Activated T-helper 17 cell treated with anti-CD3 and anti-CD28 coated beads, Interleukin-2, amount 50 U/mL, for 72 hours (primary cell): ENCODE results near the gene RASA4B. TPM values are rescaled to one million over a fixed set of nuclear protein-coding genes. Genes with fewer than 3 reads are reported as not detected.
"Not testable (repeated sequence)": the region's sequence is repeated elsewhere in the genome, so short reads cannot be mapped to it uniquely, and the experiment has no call there.

Experiments used
- ATAC-seq: fragments of 150-1000 bp; cut with Tn5 transposase; replicated peaks from 2 replicates; pipeline ENCODE4 v1.10.0; 2021; ENCODE audit warnings: mild to moderate bottlenecking, moderate library complexity
- H3K27ac Mint-ChIP-seq: one replicate; pipeline ENCODE4 v1.8.0; 2022; ENCODE audit warnings: mixed read lengths
- H3K27me3 Mint-ChIP-seq: one replicate; pipeline ENCODE4 v1.8.0; 2022; ENCODE audit warnings: mixed read lengths
- H3K36me3 Mint-ChIP-seq: one replicate; pipeline ENCODE4 v1.8.0; 2022; ENCODE audit warnings: low read depth, mild to moderate bottlenecking, mixed read lengths
- H3K4me1 Mint-ChIP-seq: one replicate; pipeline ENCODE4 v1.8.0; 2022; ENCODE audit warnings: mixed read lengths
- H3K4me3 Mint-ChIP-seq: one replicate; pipeline ENCODE4 v1.8.0; 2022; ENCODE audit warnings: mild to moderate bottlenecking, mixed read lengths
- H3K9me3 Mint-ChIP-seq: one replicate; pipeline ENCODE4 v1.8.0; 2022; ENCODE audit warnings: mixed read lengths
- total RNA-seq, 2 donors: library from RNA; stranded (reverse); gene quantifications; one replicate each; pipeline ENCODE4 v1.2.3, GENCODE V29; 2022

RASA4B gene
- 10 to 100 TPM; 14.1 to 23.3 TPM for total RNA-seq

DNA sequence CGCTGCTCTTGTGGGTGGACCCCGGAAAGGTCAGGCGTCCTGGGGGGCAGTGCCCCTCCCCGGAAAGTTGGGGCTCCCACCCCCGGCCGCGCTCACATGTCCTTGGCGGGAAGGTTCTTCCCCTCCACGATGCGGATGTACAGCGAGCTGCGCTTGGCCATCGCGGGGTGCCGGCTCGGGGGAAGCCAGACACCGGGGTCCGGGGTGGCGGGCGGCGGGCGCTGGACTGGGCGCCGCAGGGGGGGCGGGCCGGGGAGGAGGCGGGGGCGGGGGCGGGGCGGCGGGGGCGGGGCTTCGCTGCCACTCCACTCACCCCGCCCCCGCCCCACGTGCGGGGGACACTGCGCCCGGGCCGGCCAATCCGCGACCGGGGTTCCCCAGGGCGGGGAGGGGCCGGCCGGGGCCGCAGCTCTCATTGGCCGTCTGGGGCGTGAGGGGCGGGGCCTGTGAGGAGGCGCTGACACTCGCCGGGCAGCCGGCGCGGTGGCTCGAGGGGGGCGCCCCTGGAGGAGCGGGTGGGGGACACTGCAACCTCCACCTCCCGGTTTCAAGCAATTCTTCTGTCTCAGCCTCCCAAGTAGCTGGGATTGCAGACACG, at the start of gene RASA4B:
Gene RASA4B, minus strand, starts transcription at position 228 of the 598 bp plus-strand sequence. Its CDS starts 67 bp downstream, at position 161.
- not testable (repeated sequence) for H3K27me3 Mint-ChIP-seq, H3K4me1 Mint-ChIP-seq, H3K36me3 Mint-ChIP-seq, H3K27ac Mint-ChIP-seq, H3K9me3 Mint-ChIP-seq
- H3K4me3 Mint-ChIP-seq, result peak within 1 kb of the TSS; percentile 46
- ATAC-seq, result peak; percentile 92

DNA sequence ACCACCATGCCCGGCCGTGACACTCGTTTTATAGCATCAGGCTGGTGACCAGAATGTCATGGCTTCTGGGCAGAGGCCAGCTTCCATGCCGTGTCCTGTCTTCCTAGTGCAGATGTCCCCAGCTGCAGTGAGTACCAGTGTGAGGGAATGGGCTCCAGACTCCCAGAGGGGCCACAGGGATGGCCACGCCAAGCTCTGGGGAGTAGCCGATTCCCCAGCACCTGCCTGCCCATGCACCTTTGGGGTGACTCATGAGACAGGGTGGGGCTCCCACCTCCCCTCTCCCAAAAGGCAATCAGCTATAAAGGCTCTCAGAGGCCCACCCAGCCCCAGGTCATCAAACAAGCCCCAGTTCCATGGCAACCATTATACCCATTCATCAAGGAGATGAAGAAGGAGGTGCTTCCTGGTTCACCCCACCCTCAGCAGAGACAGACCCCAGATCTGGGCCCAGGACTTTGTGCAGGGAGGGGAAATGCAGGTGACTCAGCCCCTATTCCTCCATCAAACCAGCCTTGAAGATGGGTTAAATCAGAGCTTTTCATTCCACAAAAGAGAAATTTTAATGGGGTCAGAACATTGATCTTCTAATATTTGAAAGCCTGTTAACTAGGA, 33.3 kb upstream of the RASA4B start, which contains the start of gene SPDYE2:
Gene SPDYE2, plus strand, starts transcription at position 419 of the 615 bp plus-strand sequence. CDS start 2,030 bp downstream, outside the sequence.
- not testable (repeated sequence) for H3K9me3 Mint-ChIP-seq, H3K4me3 Mint-ChIP-seq, H3K27ac Mint-ChIP-seq, H3K4me1 Mint-ChIP-seq, H3K27me3 Mint-ChIP-seq, H3K36me3 Mint-ChIP-seq, ATAC-seq

DNA sequence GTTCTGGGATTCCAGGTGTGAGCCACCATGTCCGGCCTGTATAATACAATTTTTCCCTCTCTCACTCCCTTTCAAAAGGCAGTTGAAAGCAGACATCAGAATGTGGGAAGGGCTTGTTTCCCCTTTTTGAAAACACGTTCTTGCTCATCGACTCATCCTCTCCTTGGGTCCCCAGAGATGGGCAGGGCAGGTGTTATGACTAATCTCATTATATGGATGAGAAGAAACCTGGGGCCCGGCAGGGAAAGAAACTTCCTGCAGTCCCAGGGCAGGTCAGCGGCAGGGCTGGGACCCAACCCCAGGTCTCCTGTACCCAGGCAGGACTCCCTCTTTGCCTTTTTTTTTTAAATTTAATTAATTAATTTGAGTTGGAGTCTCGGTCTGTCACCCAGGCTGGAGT, 28.8 kb upstream of the RASA4B start:
- H3K36me3 Mint-ChIP-seq, H3K4me3 Mint-ChIP-seq, H3K27ac Mint-ChIP-seq, H3K27me3 Mint-ChIP-seq, H3K4me1 Mint-ChIP-seq, H3K9me3 Mint-ChIP-seq: not testable (repeated sequence)
- ATAC-seq, result peak; percentile 69

DNA sequence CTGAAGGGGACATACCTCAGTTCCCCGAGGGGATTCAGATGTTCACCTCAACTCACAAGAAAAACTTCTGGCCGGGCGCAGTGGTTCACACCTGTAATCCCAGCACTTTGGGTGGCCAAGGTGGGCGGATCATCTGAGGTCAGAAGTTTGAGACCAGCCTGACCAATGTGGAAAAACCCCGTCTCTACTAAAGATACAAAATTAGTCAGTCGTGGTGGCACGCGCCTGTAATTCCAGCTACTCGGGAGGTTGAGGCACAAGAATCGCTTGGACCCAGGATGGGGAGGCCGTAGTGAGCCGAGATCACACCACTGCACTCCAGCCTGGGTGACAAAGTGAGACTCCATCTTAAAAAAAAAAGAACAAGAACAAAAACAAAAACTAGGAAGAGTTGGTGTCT, 27.7 kb upstream of the RASA4B start:
- peak; percentile 20 for ATAC-seq
- H3K9me3 Mint-ChIP-seq, H3K4me1 Mint-ChIP-seq, H3K27ac Mint-ChIP-seq, H3K27me3 Mint-ChIP-seq, H3K4me3 Mint-ChIP-seq, H3K36me3 Mint-ChIP-seq: not testable (repeated sequence)

DNA sequence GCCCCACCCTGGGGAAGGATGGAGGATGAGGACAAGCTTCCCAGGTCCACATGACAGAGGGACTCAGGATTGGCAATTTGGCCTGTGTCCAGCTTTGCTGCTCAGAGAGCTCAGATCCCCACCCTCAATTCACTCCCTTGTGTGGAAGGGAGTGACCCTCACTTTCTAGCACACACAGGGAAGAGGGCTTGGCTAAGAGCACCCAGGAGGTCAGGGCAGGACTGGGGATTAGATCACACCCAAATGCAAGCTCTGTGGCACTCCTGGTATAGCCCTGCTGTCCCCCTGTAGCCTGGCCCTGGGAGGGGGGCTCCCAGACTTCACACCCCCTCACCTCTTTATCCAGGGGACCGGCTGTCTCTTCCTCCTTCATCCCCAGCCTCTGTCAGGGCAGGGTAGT, 26.8 kb upstream of the RASA4B start:
- not testable (repeated sequence) for H3K36me3 Mint-ChIP-seq, H3K4me1 Mint-ChIP-seq, ATAC-seq, H3K27me3 Mint-ChIP-seq, H3K9me3 Mint-ChIP-seq, H3K27ac Mint-ChIP-seq, H3K4me3 Mint-ChIP-seq

DNA sequence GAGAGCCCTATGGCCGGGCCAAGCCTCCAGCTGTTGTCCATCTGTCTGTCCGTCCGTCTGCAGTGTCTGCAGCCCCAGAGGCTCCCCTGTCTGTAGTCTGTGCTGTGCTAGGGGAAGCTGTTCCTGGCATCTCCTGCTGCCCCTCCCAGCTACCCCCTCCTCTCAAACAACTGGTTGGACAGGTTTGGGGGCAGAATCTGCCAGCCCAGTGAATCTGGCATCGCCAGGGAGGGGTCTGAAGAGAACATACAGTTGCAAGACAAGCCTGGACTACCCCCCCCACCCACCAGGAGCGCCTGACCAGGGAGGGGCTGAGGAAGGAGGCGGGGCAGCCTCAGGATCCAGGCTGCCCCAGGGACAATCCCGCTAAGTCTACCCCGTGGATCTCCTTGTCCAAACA, 26.0 kb upstream of the RASA4B start, which contains the start of gene UPK3BL2:
Gene UPK3BL2, minus strand, starts transcription at position 101 of the 400 bp plus-strand sequence. Its CDS starts 60 bp downstream, at position 41.
- H3K4me1 Mint-ChIP-seq, H3K27ac Mint-ChIP-seq, H3K9me3 Mint-ChIP-seq, H3K27me3 Mint-ChIP-seq, ATAC-seq, H3K36me3 Mint-ChIP-seq, H3K4me3 Mint-ChIP-seq: not testable (repeated sequence)

DNA sequence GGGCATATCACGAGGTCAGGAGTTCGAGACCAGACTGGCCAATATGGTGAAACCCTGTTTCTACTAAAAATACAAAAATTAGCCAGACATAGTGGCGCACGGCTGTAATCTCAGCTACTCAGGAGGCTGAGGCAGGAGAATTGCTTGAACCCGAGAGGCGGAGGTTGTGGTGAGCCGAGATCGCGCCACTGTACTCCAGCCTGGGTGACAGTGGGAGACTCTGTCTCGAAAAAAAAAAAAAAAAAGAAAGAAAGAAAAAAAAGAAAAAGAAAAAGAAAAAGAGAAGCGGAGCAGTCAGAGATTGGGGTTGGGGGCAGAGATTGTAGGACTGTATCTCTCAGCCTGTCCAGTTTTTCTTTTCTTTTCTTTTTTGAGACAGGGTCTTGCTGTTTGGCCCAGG, 25.2 kb upstream of the RASA4B start:
- not testable (repeated sequence) for H3K27me3 Mint-ChIP-seq, ATAC-seq

DNA sequence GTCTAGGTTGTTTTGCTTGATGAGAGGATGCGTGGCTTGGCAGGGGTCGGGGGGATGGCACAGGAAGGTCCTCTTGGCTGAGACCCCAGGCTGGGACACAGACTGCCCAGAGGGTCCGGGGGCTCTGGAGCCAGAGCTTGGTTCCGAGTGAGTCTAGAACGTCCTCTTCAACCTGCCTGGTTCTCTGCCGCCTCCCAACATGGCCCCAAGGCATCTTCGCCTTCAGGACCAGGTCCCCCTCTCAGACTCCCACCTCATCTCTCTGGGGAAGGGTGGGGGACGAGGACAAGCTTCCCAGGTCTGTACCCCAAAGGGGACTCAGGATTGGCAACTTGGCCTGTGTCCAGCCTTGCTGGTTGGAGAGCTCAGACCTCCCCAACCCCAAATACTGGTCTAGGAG, 24.5 kb upstream of the RASA4B start:
- not testable (repeated sequence) for H3K4me3 Mint-ChIP-seq, H3K4me1 Mint-ChIP-seq, H3K27me3 Mint-ChIP-seq, H3K36me3 Mint-ChIP-seq, H3K27ac Mint-ChIP-seq, H3K9me3 Mint-ChIP-seq, ATAC-seq

More for the DNA sequence above, 25.2 kb upstream of the RASA4B start:
- H3K36me3 Mint-ChIP-seq, H3K27ac Mint-ChIP-seq, H3K9me3 Mint-ChIP-seq, H3K4me3 Mint-ChIP-seq, H3K4me1 Mint-ChIP-seq: not testable (repeated sequence)

DNA sequence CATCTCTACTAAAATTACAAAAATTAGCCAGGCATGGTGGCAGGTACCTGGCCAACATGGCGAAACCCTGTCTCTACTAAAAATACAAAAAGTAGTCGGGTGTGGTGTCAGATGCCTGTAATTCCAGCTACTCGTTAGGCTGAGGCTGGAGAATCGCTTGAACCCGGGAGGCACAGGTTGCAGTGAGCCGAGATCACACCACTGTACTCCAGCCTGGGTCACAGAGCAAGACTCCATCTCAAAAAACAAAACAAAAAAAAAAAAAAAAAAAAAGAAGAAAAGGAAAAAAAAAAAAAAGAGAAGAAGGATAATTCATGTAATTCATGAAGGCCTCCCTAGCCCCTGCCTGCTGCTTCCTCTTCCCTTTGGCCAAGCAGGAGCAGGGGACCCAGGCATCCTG, 23.0 kb upstream of the RASA4B start:
- ATAC-seq, result not testable (repeated sequence)

DNA sequence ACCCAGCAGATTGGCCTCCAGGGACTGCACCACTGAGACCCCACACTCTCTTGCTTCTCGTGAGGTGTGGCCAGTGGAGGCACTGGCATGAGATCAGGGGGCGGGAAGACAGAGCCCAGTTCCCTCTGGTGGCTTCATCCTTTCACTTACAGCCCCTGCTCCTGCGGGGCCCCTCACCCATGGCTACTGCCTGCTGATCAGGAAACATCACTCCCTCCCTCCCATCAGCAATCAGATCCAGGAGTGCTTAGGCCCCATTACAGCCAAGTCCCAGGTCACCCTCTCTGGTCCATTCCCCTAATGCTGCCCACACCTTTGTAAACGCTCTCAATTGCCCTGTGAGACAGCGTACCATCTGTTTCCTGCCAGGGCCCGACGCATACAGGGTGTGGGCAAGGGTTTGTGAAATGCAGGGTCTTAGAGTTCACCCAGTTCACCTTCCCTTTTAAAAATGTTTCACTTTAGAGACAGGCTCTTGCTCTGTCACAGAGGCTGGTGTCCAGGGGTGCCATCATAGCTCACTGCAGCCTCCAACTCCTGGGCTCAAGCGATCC, 17.6 kb upstream of the RASA4B start:
- H3K4me3 Mint-ChIP-seq, ATAC-seq: not testable (repeated sequence)

More for the DNA sequence above, 23.0 kb upstream of the RASA4B start:
- H3K4me3 Mint-ChIP-seq, H3K9me3 Mint-ChIP-seq, H3K27ac Mint-ChIP-seq, H3K36me3 Mint-ChIP-seq, H3K4me1 Mint-ChIP-seq, H3K27me3 Mint-ChIP-seq: not testable (repeated sequence)

DNA sequence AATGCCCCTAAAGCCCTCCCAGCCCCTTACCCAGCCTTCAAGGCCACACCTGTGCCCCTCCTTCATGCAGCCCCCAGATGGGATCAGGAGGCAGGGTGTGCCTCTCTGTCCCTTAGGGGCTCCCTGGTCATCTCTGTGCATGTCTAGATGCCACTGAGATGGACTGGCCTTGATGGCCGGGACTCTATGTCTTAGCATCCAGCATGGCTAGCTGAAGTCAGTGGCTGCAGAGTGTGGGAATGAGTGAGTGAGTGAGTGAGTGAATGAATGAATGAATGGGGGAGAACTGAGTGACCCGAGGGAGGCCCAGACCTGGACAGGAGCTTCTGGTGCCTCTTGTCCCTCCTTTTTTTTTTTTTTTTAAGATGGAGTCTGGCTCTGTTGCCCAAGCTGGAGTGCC, 14.6 kb upstream of the RASA4B start:
- not testable (repeated sequence) for H3K36me3 Mint-ChIP-seq, H3K9me3 Mint-ChIP-seq, H3K27ac Mint-ChIP-seq, H3K27me3 Mint-ChIP-seq, H3K4me3 Mint-ChIP-seq, H3K4me1 Mint-ChIP-seq
- ATAC-seq, result peak; percentile 16

More for the DNA sequence above, 17.6 kb upstream of the RASA4B start:
- not testable (repeated sequence) for H3K36me3 Mint-ChIP-seq, H3K9me3 Mint-ChIP-seq, H3K4me1 Mint-ChIP-seq, H3K27me3 Mint-ChIP-seq, H3K27ac Mint-ChIP-seq

DNA sequence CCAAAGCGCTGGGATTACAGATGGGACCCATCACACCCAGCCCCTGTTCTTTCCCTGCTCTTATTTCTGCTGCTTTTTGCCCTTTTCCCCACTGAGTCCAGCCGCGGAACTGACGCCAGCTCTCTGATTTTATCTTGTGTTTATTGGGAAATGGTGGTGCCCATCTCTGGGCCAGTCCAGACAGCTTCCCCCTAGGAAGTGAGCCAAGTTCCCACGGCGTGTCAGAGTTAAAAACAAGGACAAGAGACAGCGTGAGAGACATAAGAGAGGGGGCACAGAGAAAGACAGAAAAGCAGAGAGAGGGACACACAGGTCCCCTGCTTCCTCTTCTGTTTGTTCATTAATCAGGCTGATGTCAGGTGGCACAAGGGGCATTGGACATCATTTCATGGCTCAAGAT, 14.0 kb upstream of the RASA4B start:
- H3K27me3 Mint-ChIP-seq, H3K4me1 Mint-ChIP-seq, H3K4me3 Mint-ChIP-seq, H3K27ac Mint-ChIP-seq, H3K9me3 Mint-ChIP-seq, H3K36me3 Mint-ChIP-seq, ATAC-seq: not testable (repeated sequence)

DNA sequence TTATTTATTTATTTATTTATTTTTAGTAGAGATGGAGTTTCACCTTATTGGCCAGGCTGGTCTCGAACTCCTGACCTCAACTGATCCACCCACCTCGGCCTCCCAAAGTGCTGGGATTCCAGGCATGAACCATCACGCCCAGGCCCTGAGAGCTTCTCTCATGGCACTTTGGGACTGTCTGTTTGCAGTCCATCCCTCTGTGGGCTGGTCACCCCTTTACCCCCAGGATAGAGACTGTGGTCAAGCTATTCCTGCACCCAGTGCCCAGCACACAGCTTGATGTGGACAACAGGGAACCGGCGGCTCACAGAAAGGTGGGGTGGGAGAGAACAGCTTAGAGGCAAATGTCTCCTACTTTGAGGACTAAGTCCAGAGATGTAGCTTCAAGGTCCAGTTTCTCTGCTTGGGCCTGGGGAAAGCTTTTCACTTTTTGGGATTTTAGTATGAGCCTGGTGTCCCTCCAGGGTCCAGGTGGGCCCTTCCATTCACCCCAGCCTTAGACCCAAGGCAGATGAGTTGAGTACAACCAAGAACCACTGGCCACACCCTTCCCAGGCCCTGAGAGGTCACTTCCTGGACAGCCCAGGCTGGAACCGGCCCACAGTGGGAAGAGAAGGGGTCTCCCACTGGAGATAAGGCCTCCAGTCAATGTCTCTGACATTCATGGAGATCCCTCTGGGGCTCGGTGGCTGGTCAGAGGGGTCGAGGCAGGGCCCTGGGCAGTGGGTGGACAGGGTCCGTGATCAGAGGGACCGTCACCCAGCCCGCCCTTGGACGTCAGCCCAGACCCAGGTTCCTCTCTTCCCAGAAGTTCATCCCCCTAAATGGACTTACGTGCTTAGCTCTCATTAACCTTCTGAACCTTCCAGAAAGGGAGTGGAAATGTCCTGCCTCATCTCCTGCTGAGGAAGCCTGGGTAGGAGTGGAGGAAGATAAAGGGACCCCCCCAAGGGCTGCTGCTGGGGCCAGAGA, 10.5 kb upstream of the RASA4B start:
- H3K4me1 Mint-ChIP-seq, ATAC-seq: not testable (repeated sequence)

DNA sequence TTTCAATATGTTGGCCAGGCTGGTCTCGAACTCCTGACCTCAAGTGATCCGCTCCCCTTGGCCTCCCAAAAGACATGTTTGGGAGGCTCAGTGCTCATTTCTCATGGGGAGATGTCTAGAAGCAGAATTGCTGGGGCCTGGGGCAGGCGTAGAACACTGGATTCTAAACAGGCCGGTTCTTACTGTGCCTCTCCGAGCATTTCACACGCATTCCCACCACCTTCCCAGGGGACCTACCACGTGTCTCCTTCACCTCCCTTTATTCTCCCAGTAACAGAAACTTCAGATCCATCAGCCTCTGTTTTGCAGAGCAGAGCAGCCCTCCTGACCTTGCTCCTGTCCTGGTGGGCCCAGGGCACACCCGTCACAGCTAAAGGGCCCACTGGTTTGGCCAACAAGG, 9.6 kb upstream of the RASA4B start:
- H3K27ac Mint-ChIP-seq, H3K4me3 Mint-ChIP-seq, H3K27me3 Mint-ChIP-seq, ATAC-seq, H3K36me3 Mint-ChIP-seq, H3K9me3 Mint-ChIP-seq, H3K4me1 Mint-ChIP-seq: not testable (repeated sequence)

More for the DNA sequence above, 10.5 kb upstream of the RASA4B start:
- not testable (repeated sequence) for H3K27me3 Mint-ChIP-seq, H3K36me3 Mint-ChIP-seq, H3K9me3 Mint-ChIP-seq, H3K4me3 Mint-ChIP-seq, H3K27ac Mint-ChIP-seq
